ENCODE data around the gene RGS13. TPM values are rescaled to one million over a fixed set of nuclear protein-coding genes. Genes with fewer than 3 reads are reported as not detected.

The RGS13 gene
- total RNA-seq, 2 experiments from 2014 or later = 80.4 to 214 TPM

DNA sequence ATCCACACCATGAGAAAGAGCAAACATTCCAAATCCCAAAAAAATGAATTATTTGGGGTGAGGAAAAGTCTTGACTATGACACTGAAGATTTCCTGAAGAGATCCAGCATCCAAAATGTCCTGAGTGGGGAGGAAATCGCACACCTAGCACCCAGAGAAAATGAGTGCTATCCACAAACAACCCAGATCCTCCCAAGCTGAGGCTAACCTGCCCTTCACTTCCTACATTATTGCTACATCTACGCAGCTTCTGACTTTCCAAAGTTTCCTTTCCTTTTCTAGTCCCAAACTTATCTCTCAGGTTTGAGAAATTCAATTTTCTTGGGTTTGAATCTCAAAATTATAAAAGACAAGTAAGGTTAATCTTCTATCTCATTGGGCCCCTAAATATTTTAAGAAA is 906 bp upstream of the RGS13 start:
- intact Hi-C loops (cut with micrococcal nuclease; ENCODE audit: unreplicated experiment) = loop anchor here (2.0 to 10.0 kb wide), 6 partner anchors 96 to 1650 kb away; partner anchors contain the start of genes CDC73, RGS2, RO60 and UCHL5
- CTCF ChIA-PET (ENCODE audit: unreplicated experiment) = interaction anchor here (1.7 kb wide), 1 partner anchor 20 kb away, joined by 3 read pairs; no protein-coding TSS in a partner anchor
- peak overlapping the region; percentile 79 for H2AFZ ChIP-seq (ENCODE audit: low read length)
- no TSS peak for BruUV-seq (replicated peaks)
- peak overlapping the region; percentile 85 for H3K4me2 ChIP-seq (ENCODE audit: low read length)
- H3K9me2 ChIP-seq (ENCODE audit: insufficient read depth, low read length) = no peaks in the 10 kb centered on the region
- no peak for TF ChIP-seq EZH2phosphoT487 (IDR thresholded peaks at IDR 0.05; ENCODE audit: borderline replicate concordance, low read depth, low read length)
- TF ChIP-seq, protein P1, sequence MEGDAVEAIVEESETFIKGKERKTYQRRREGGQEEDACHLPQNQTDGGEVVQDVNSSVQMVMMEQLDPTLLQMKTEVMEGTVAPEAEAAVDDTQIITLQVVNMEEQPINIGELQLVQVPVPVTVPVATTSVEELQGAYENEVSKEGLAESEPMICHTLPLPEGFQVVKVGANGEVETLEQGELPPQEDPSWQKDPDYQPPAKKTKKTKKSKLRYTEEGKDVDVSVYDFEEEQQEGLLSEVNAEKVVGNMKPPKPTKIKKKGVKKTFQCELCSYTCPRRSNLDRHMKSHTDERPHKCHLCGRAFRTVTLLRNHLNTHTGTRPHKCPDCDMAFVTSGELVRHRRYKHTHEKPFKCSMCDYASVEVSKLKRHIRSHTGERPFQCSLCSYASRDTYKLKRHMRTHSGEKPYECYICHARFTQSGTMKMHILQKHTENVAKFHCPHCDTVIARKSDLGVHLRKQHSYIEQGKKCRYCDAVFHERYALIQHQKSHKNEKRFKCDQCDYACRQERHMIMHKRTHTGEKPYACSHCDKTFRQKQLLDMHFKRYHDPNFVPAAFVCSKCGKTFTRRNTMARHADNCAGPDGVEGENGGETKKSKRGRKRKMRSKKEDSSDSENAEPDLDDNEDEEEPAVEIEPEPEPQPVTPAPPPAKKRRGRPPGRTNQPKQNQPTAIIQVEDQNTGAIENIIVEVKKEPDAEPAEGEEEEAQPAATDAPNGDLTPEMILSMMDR (conservative IDR thresholded peaks at IDR 0.05; ENCODE audit: low read length) = no peak
- peak overlapping the region; percentile 100 for H3K27ac ChIP-seq (ENCODE audit: low read depth, low read length, poor library complexity, severe bottlenecking)
- POLR2A ChIA-PET = interaction anchor here (0.9 to 10.3 kb wide), 10 partner anchors 7 to 488 kb away, joined by 3 to 211 read pairs (median 6); partner anchors contain the start of gene UCHL5
- H3K4me1 ChIP-seq (ENCODE audit: insufficient read depth, low read length, poor library complexity, severe bottlenecking) = peaks cover 65% of the 10 kb centered on the region
- H3K79me2 ChIP-seq (ENCODE audit: insufficient read depth, low read depth, low read length) = peaks cover 93% of the 10 kb centered on the region
- peaks cover 27% of the 10 kb centered on the region for H3K36me3 ChIP-seq (ENCODE audit: insufficient read depth, low read length)
- peak; percentile 53 for DNase-seq (ENCODE audit: low spot score)
- peak overlapping the region; percentile 80 for H3K4me3 ChIP-seq (ENCODE audit: low read depth, low read length, poor library complexity, severe bottlenecking)
- H3K9me3 ChIP-seq (ENCODE audit: low read length) = no peaks in the 10 kb centered on the region
- peaks cover 4% of the 10 kb centered on the region; the same call in 1 of the 2 replicates for H4K20me1 ChIP-seq (ENCODE audit: insufficient read depth, low read length)

DNA sequence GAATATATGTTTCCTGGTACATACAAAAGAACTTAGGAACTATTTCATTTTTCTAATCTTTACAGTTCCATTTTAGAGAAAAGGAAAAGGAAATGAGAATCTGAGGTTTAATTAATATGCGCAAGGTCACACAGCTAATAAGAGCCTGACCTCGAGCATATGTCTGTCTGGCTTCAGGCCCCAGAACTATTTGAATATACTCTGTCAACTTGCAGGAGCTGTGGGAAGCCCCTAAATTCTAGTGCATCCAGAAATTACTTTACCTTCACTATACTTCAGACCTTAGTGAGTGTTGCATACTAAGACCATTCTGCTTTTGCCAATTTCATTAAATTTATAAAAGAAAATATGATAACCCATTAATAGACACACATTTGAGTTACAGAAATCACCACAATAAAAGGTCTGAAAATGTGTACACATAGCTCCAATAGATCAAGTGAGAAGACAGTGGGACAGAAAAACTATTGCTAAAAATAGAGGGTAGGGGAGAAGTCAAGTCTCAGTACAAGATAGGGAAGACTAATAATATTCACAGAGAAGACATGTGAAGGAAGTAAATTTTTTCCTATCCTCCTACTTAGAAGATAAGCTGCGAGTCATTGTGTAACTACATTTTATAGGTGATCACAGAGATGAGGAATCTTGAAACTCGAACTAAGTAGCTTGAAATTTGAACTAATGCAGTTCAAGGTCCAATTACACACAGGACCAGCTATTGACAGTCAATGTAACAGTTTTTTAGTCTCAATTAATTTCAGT is 3.8 kb downstream of the RGS13 start:
- Histone ChIP-seq H3K4me3 (ENCODE audit: low read depth, low read length, poor library complexity, severe bottlenecking) (peak overlapping the region; percentile 80), H3K36me3 (ENCODE audit: insufficient read depth, low read length) (peaks cover 73% of the 10 kb centered on the region), H3K9me3 (ENCODE audit: low read length) (no peaks in the 10 kb centered on the region), H3K4me1 (ENCODE audit: insufficient read depth, low read length, poor library complexity, severe bottlenecking) (peaks cover 42% of the 10 kb centered on the region), H3K4me2 (ENCODE audit: low read length) (peak overlapping the region; percentile 85), H3K27ac (ENCODE audit: low read depth, low read length, poor library complexity, severe bottlenecking) (peak overlapping the region; percentile 100), H4K20me1 (ENCODE audit: insufficient read depth, low read length) (peaks cover 7% of the 10 kb centered on the region; the same call in 1 of the 2 replicates), H3K9me2 (ENCODE audit: insufficient read depth, low read length) (no peaks in the 10 kb centered on the region), H2AFZ (ENCODE audit: low read length) (no peak overlapping the region), H3K79me2 (ENCODE audit: insufficient read depth, low read depth, low read length) (peaks cover 99% of the 10 kb centered on the region)
- DNase-seq (ENCODE audit: low spot score) = peak; percentile 42
- no peak for TF ChIP-seq EZH2phosphoT487 (IDR thresholded peaks at IDR 0.05; ENCODE audit: borderline replicate concordance, low read depth, low read length)
- TF ChIP-seq, protein P1 (conservative IDR thresholded peaks at IDR 0.05; ENCODE audit: low read length) = no peak
- no TSS peak for BruUV-seq (replicated peaks)
- POLR2A ChIA-PET = interaction anchor here (0.6 to 10.3 kb wide), 11 partner anchors 10 to 468 kb away, joined by 3 to 211 read pairs (median 5); no protein-coding TSS in a partner anchor
- intact Hi-C loops (cut with micrococcal nuclease; ENCODE audit: unreplicated experiment) = loop anchor here (2.0 to 10.0 kb wide), 4 partner anchors 31 to 1645 kb away; partner anchors contain the start of gene CDC73
- CTCF ChIA-PET (ENCODE audit: unreplicated experiment) = interaction anchor here (0.6 to 1.2 kb wide), 2 partner anchors 11 to 12 kb away, joined by 3 read pairs; no protein-coding TSS in a partner anchor

Measured in OCI-LY7 (cell line).